Osteocyte (in vitro differentiated cells): Measurements from ENCODE around the gene PPP1R9A. TPM values are rescaled to one million over a fixed set of nuclear protein-coding genes. Genes with fewer than 3 reads are reported as not detected.

Experiments
- DNase-seq: peaks from one replicate; pipeline ENCODE4 v3.0.0; 2021; ENCODE audit warnings: mixed read lengths; ENCODE audit not compliant: unreplicated experiment; ENCODE audit errors: extremely low spot score
- H3K27ac Mint-ChIP-seq: one replicate; pipeline ENCODE4 v1.8.0; 2021; ENCODE audit warnings: mild to moderate bottlenecking, mixed read lengths; ENCODE audit not compliant: unreplicated experiment
- H3K27me3 Mint-ChIP-seq: one replicate; pipeline ENCODE4 v1.8.0; 2021; ENCODE audit warnings: mixed read lengths; ENCODE audit not compliant: unreplicated experiment
- H3K36me3 Mint-ChIP-seq: one replicate; pipeline ENCODE4 v1.8.0; 2021; ENCODE audit warnings: mixed read lengths; ENCODE audit not compliant: unreplicated experiment
- H3K4me1 Mint-ChIP-seq: one replicate; pipeline ENCODE4 v1.8.0; 2021; ENCODE audit warnings: mixed read lengths; ENCODE audit not compliant: unreplicated experiment
- H3K4me3 Mint-ChIP-seq: one replicate; pipeline ENCODE4 v1.8.0; 2021; ENCODE audit warnings: mild to moderate bottlenecking, moderate library complexity, mixed read lengths; ENCODE audit not compliant: unreplicated experiment
- H3K9me3 Mint-ChIP-seq: one replicate; pipeline ENCODE4 v1.8.0; 2021; ENCODE audit warnings: mixed read lengths; ENCODE audit not compliant: unreplicated experiment
- CTCF ChIP-seq: fragments of 200-600 bp; sonication (generic); IDR thresholded peaks from 2 replicates; pipeline ENCODE4 v1.5.0; 2021; ENCODE audit warnings: antibody characterized with exemption, mild to moderate bottlenecking, moderate library complexity
- total RNA-seq: library from RNA; stranded (reverse); gene quantifications from 2 replicates; pipeline ENCODE4 v1.2.1, GENCODE V29; 2021

PPP1R9A gene
- total RNA-seq, 1 donor from 2014 or later: 3.4 TPM

GRCh38 chr7:95251966-95252365, 344.6 kb downstream of the PPP1R9A start:
- no peaks in the 10 kb centered on the region for H3K36me3 Mint-ChIP-seq

GRCh38 chr7:95253986-95254385, 346.6 kb downstream of the PPP1R9A start:
- TF ChIP-seq CTCF: no peak
- Mint-ChIP-seq H3K27ac (no peak overlapping the region), H3K4me3 (no peak overlapping the region), H3K27me3 (no peaks in the 10 kb centered on the region), H3K36me3 (no peaks in the 10 kb centered on the region), H3K9me3 (no peaks in the 10 kb centered on the region), H3K4me1 (no peaks in the 10 kb centered on the region)
- DNase-seq: no peak

More at GRCh38 chr7:95251966-95252365, 344.6 kb downstream of the PPP1R9A start:
- Mint-ChIP-seq H3K4me1 (peaks cover under 1% of the 10 kb centered on the region), H3K27ac (no peak overlapping the region), H3K4me3 (no peak overlapping the region), H3K27me3 (no peaks in the 10 kb centered on the region), H3K9me3 (no peaks in the 10 kb centered on the region)
- no peak for TF ChIP-seq CTCF
- DNase-seq: no peak

- no peak for TF ChIP-seq CTCF
- Mint-ChIP-seq H3K36me3 (no peaks in the 10 kb centered on the region), H3K4me3 (no peak overlapping the region), H3K27ac (no peak overlapping the region), H3K4me1 (no peaks in the 10 kb centered on the region), H3K9me3 (no peaks in the 10 kb centered on the region), H3K27me3 (no peaks in the 10 kb centered on the region)
- no peak for DNase-seq
Observed at GRCh38 chr7:95255691-95256090, 348.3 kb downstream of the PPP1R9A start.

GRCh38 chr7:95261895-95262415, 354.6 kb downstream of the PPP1R9A start:
- Mint-ChIP-seq H3K4me3 (no peak overlapping the region), H3K36me3 (no peaks in the 10 kb centered on the region), H3K27me3 (no peaks in the 10 kb centered on the region), H3K9me3 (no peaks in the 10 kb centered on the region), H3K27ac (no peak overlapping the region), H3K4me1 (peaks cover 6% of the 10 kb centered on the region)
- DNase-seq: no peak
- TF ChIP-seq CTCF: no peak

- no peak overlapping the region for H3K4me3 Mint-ChIP-seq
- H3K27ac Mint-ChIP-seq: no peak overlapping the region
- no peaks in the 10 kb centered on the region for H3K9me3 Mint-ChIP-seq
- peaks cover 6% of the 10 kb centered on the region for H3K4me1 Mint-ChIP-seq
- TF ChIP-seq CTCF: no peak
- H3K27me3 Mint-ChIP-seq: no peaks in the 10 kb centered on the region
- no peaks in the 10 kb centered on the region for H3K36me3 Mint-ChIP-seq
- DNase-seq: no peak
Observed at GRCh38 chr7:95262875-95263274, 355.5 kb downstream of the PPP1R9A start.
